Cerebellar cortex (tissue), 1 donor: ENCODE measurements around the gene MRPL43.

ENCODE experiments used
- DNase-seq: peaks from one replicate; pipeline ENCODE4 v3.0.0-alpha.2; 2015; ENCODE audit warnings: low spot score

The MRPL43 gene

DNA sequence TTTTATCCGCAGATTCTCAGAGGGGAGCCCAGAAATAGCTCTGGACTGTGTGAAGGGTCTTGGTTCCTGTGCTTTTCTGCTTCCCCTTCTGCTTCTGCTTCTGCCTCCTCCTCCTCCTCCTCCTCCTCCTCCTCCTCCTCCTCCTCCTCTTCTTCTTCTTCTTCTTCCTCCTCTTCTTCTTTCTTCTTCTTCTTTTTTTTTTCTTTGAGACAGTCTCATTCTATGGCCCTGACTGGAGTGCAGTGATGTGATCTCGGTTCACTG lies 32.1 kb upstream of the MRPL43 start:
- DNase-seq = no peak

DNA sequence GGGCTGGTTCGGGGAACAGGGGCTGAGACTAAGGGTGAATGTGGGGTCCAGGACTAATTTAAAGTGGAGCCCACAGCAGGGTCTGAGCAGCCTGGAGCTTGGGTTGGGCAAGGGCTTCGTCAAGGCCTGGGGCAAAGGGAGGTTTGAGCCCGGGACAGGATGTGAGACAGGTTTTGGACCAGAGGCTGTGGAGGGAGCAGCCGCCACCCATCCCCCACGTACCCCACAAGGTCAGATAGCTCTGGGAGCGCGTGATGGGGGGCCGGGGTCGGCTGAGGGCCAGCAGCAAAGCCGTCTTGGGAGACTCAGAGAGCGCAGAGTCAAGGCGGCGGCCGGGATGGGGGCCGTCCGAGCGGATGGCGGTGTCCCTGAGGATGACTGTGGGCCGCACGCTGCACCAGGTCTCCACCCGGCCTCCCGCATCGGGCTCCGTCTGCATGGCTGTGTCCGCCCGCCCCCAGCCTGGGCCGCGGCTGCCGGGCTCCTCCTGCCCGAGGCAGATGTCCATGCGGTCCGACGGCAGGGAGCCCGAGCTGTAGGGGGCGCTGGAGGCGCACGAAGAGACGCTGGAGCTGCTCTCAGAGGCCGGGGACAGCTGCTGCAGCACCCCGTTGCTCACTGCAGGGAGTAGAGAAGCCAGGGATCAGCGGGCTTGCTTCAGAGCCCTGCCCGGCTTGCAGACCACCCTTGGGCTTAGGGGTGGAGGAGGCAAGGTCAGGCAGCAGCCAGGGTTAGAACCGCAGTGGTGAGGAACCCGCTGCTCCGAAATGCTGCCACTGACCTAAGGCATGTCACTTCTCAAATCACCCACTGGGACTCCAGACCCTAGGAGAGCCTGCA lies 31.5 kb upstream of the MRPL43 start:
- DNase-seq = peak; percentile 77

GRCh38 chr10:101018118-101018599 lies 30.9 kb upstream of the MRPL43 start:
- no peak for DNase-seq

GRCh38 chr10:101016814-101017213 lies 29.5 kb upstream of the MRPL43 start:
- no peak for DNase-seq

GRCh38 chr10:101015582-101015973 lies 28.3 kb upstream of the MRPL43 start:
- DNase-seq = no peak

DNA sequence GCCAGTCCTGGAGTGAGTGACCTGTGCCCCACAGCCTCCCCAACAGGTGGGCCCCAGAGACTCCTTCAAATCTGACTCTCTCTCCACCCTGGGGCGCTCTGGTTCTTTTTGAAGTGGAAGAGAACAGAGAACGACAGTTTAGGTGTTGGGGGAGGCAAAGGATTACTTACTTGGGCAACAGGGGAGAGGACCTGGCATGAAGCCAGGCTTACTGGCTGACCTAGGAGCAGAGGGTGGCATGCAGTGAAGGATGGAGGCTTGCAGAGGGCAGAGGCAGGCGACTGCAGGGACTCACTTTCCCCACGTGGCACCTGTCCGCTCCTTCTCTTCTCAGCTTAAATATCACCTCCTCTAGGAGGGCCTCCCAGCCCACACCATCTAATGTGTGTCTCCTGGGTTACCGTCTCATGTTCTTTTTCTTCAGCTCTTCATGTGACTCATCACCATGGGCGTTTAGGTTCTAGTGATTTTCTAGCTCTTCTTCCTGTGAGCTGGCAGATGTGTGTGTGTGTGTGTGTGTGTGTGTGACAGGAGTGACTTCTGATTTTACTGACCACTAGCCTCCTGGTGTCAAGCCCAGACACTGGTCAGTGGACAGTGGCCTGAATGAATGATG lies 27.8 kb upstream of the MRPL43 start:
- DNase-seq = no peak

DNA sequence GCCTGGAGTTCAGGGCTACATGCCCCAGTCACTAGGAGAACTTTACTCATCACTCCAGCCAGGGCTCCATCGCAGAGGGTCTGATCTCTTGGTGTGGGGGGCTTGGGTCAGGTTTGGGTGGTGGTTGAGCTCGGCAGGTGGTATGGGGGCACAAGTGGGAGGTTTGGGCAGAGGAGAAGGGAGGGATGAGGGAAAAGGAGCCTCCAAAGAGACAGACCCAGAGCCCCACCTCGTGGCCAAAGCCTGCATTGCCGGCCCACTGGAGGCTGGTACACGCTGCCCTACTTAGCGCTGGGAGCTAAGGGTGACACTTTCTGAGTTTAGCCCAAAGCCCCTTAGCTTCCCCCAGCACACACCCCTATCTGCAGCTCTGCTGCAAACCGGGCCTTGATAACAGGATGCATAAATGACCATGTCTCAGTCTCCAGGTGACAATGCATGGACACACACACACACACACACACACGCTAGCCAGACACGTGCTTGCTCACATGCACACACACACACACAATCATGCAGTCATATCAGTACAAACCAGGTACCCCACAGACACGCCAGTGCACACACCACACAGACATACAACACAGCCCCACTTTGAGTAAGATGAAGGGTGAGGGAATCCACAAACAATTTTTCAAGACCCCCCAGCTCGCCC lies 27.1 kb upstream of the MRPL43 start:
- peak; percentile 82 for DNase-seq

DNA sequence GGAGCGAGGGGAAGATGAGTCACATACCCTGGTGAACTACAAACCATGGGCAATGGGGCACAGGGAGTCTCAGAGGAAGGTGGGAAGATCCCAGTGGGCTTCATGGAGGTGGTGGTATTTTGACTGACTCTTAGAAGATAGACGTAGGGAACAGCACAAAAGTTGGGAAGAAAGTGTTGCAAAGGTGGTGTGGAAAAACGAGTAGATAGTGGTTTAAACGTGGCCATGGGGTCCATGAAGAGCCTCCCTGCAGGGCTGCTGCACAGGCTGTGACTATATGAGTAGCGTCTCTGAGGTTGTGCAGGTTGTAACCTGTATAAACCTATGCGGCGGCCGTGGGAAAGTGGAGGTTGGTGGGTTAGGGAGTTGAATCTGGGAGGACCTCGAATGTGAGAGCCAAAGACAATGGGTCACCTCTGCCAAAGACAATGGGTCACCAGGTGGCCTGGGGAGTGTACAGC lies 26.1 kb upstream of the MRPL43 start:
- no peak for DNase-seq

GRCh38 chr10:101012525-101013364 lies 25.4 kb upstream of the MRPL43 start:
- DNase-seq = peak; percentile 94

GRCh38 chr10:101011517-101012423 lies 24.5 kb upstream of the MRPL43 start:
- DNase-seq = peak; percentile 73

DNA sequence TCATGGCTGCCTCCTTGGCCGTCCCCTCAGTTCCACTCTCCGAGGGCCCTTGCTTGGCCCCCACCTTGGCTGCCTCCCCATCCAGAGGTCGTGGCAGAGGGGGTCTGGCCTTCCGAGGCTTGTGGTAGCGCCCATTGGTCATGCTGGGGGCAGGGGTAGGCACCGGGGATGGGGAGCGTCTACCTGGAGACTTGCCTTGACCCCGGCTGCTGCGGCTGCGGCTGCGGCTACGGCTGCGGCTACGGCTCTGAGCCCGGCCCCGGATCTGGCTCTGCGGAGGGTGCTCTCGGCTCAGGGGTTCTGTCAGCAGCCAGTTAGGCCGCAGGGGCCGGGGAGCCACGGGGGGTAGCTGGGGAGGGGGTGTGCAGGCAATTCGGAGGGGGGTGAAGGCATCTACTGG lies 23.0 kb upstream of the MRPL43 start:
- DNase-seq = no peak

DNA sequence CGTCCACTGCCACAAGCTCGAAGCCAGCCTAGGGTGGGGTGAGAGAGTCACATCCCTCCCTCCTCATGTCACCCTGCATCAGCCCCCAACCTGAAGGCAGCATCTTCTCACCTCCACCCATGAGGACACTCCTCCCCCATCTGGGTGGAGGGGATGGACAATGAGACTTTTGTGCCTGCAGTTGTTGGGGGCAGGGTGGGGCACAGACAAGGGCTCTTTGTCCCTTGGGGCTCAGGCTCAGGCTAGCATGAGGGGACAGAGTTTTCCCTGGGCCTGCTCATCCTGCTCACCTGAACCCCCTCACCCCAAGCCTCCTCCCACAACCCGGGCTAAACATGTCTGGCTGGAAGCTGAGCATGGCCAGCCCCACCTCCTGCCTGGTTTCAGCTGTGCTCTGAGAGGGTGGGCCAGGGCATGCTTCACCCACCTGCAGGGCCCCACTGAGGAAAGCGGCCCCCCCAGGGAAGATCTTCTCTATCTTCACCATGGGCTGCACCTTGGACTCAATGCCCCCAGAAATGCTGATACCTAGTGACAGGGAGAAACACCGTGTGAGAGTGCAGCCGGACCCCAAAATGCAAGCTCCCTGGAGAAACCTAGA lies 21.6 kb upstream of the MRPL43 start:
- no peak for DNase-seq

GRCh38 chr10:101007915-101008822 lies 20.9 kb upstream of the MRPL43 start:
- no peak for DNase-seq

GRCh38 chr10:101007099-101007711 lies 19.9 kb upstream of the MRPL43 start:
- no peak for DNase-seq

DNA sequence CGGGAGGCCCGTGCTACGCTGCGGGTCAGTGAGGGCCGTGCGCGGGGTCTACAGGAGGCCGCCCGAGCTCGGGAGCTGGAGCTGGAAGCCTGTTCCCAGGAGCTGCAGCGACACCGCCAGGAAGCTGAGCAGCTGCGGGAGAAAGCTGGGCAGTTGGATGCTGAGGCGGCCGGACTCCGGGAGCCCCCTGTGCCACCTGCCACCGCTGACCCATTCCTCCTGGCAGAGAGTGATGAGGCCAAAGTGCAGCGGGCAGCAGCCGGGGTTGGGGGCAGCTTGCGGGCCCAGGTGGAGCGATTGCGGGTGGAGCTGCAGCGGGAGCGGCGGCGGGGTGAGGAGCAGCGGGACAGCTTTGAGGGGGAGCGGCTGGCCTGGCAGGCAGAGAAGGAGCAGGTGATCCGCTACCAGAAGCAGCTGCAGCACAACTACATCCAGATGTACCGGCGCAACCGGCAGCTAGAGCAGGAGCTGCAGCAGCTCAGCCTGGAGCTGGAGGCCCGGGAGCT lies 19.3 kb upstream of the MRPL43 start:
- DNase-seq = peak; percentile 71

- DNase-seq = no peak
Observed at GRCh38 chr10:101005869-101006567, 18.7 kb upstream of the MRPL43 start.

DNA sequence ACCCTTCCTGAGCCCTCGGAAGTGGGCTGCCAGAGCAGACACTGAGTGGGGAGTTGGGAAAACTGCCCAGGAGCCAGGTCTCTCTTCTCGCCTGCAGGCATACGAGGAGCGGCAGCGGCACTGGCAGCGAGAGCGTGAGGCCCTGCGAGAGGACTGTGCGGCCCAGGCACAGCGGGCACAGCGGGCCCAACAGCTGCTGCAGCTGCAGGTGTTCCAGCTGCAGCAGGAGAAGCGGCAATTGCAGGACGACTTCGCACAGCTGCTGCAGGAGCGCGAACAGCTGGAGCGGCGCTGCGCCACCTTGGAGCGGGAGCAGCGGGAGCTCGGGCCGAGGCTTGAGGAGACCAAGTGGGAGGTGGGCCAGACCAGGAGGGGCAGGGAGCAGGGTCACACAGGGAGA lies 18.1 kb upstream of the MRPL43 start:
- DNase-seq = no peak

DNA sequence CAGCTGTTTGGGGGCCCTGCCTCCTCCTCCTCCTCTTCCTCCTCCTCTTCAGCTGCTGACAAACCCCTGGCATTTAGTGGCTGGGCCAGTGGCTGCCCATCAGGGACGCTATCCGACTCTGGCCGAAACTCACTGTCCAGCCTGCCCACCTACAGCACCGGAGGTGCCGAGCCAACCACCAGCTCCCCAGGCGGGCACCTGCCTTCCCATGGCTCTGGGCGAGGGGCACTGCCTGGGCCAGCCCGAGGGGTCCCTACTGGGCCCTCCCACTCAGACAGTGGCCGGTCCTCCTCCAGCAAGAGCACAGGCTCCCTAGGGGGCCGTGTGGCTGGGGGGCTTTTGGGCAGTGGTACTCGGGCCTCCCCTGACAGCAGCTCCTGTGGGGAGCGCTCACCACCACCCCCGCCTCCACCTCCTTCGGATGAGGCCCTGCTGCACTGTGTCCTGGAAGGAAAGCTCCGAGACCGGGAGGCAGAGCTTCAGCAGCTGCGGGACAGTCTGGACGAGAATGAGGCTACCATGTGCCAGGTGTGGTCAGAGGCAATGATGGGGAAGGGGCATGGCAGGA lies 16.4 kb upstream of the MRPL43 start:
- DNase-seq = no peak
